HepG2 (cell line): Measurements from ENCODE around the gene TMEM167B. TPM values are rescaled to one million over a fixed set of nuclear protein-coding genes. Genes with fewer than 3 reads are reported as not detected.

Experiments used
- AKNA ChIP-seq: sonication (generic); formaldehyde crosslinking; IDR thresholded peaks from 2 replicates; pipeline ENCODE4 v1.4.0; 2020; ENCODE audit warnings: missing genetic modification reagents, borderline replicate concordance
- ELF3 ChIP-seq: IDR thresholded peaks from 2 replicates; pipeline ENCODE4 v1.6.1; 2016; ENCODE audit warnings: missing genetic modification reagents, missing compliant biosample characterization
- FOXP1 ChIP-seq, 2 experiments: fragments of 450-650 bp in 1 of 2; IDR thresholded peaks; 2 replicates each; pipeline ENCODE4 v1.6.1; 2017 to 2018; ENCODE audit warnings: antibody characterized with exemption in 1 of 2
- FUBP1 ChIP-seq: sonication (generic); formaldehyde crosslinking; IDR thresholded peaks from 2 replicates; pipeline ENCODE4 v1.5.1; 2020; ENCODE audit warnings: missing genetic modification reagents, mild to moderate bottlenecking, borderline replicate concordance
- KLF16 ChIP-seq, 2 experiments: sonication (generic) in 1 of 2; formaldehyde crosslinking in 1 of 2; IDR thresholded peaks; 2 replicates each; pipeline versions ENCODE4 v1.6.1 to v1.8.0; 2016 to 2023; ENCODE audit warnings: missing genetic modification reagents in 2 of 2, missing compliant biosample characterization in 1 of 2
- LBX2 ChIP-seq: sonication (generic); formaldehyde crosslinking; IDR thresholded peaks from 2 replicates; pipeline ENCODE4 v1.5.0; 2020; ENCODE audit warnings: missing genetic modification reagents, mild to moderate bottlenecking, borderline replicate concordance
- NBN ChIP-seq: fragments of 450-650 bp; conservative IDR thresholded peaks from 2 replicates; pipeline ENCODE4 v1.6.1; 2017
- NR2C2 ChIP-seq: sonication (generic); formaldehyde crosslinking; IDR thresholded peaks from 2 replicates; pipeline ENCODE4 v1.4.0; 2020; ENCODE audit warnings: missing genetic modification reagents, mild to moderate bottlenecking, moderate library complexity, borderline replicate concordance
- POLR2A ChIP-seq, 2 experiments: IDR thresholded peaks; 2 replicates each; pipeline ENCODE4 v1.6.1; 2011; ENCODE audit warnings: low read depth in 2 of 2, low read length in 2 of 2, mild to moderate bottlenecking in 1 of 2, moderate library complexity in 1 of 2; ENCODE audit not compliant: insufficient read depth in 1 of 2
- RARG ChIP-seq: sonication (generic); formaldehyde crosslinking; IDR thresholded peaks from 2 replicates; pipeline ENCODE4 v1.4.0; 2020; ENCODE audit warnings: low read depth, mild to moderate bottlenecking, missing genetic modification reagents
- RFXANK ChIP-seq: IDR thresholded peaks from 2 replicates; pipeline ENCODE4 v1.6.1; 2016
- UBTF ChIP-seq: sonication (generic); formaldehyde crosslinking; IDR thresholded peaks from 2 replicates; pipeline ENCODE4 v1.4.0; 2020; ENCODE audit warnings: mild to moderate bottlenecking, missing genetic modification reagents
- ZNF225 ChIP-seq: sonication (generic); formaldehyde crosslinking; IDR thresholded peaks from 2 replicates; pipeline ENCODE4 v1.4.0; 2020; ENCODE audit warnings: mild to moderate bottlenecking, missing genetic modification reagents
- ZNF343 ChIP-seq: sonication (generic); formaldehyde crosslinking; IDR thresholded peaks from 2 replicates; pipeline ENCODE4 v1.4.0; 2020; ENCODE audit warnings: mild to moderate bottlenecking, missing genetic modification reagents
- ZNF7 ChIP-seq: IDR thresholded peaks from 2 replicates; pipeline ENCODE4 v1.6.1; 2016; ENCODE audit warnings: missing biosample characterization, missing genetic modification reagents
- polyA plus RNA-seq, 8 experiments: library from polyadenylated mRNA; depleted of rRNA in 3 of 8; stranded (reverse) in 7 of 8; unstranded in 1 of 8; fragments of >200 nt; fragmentation: Illumina TruSeq in 4 of 8; extraction: Trizol in 4 of 8; gene quantifications; 2 replicates each; pipeline versions ENCODE4 v1.2.1 to v1.2.3, GENCODE V29; 2011 to 2016; ENCODE audit warnings: low read depth in 4 of 8, missing spikeins in 1 of 8, mixed read lengths in 1 of 8; ENCODE audit not compliant: insufficient read depth in 1 of 8
- total RNA-seq, 5 experiments: library from RNA; depleted of rRNA; stranded (reverse); fragments of >200 nt; fragmentation: Illumina TruSeq; extraction: Trizol; gene quantifications; 2 replicates each; pipeline ENCODE4 v1.2.3, GENCODE V29; 2016; ENCODE audit warnings: low read depth in 1 of 5
- TF ChIP-seq, protein P1 (sequence below), 2 experiments: sonication (generic) in 1 of 2; formaldehyde crosslinking in 1 of 2; IDR thresholded peaks; 2 replicates each; pipeline versions ENCODE4 v1.5.1 to v1.6.1; 2011 to 2020; ENCODE audit warnings: borderline replicate concordance in 1 of 2, low read depth in 1 of 2, low read length in 1 of 2, mild to moderate bottlenecking in 1 of 2, missing genetic modification reagents in 1 of 2, moderate library complexity in 1 of 2

The TMEM167B gene
- total and polyA plus RNA-seq, 2 of the 13 experiments (the other 11 are each of a cell fraction or from before 2014, with no cell fraction given), result 9.5 to 22.4 TPM

DNA sequence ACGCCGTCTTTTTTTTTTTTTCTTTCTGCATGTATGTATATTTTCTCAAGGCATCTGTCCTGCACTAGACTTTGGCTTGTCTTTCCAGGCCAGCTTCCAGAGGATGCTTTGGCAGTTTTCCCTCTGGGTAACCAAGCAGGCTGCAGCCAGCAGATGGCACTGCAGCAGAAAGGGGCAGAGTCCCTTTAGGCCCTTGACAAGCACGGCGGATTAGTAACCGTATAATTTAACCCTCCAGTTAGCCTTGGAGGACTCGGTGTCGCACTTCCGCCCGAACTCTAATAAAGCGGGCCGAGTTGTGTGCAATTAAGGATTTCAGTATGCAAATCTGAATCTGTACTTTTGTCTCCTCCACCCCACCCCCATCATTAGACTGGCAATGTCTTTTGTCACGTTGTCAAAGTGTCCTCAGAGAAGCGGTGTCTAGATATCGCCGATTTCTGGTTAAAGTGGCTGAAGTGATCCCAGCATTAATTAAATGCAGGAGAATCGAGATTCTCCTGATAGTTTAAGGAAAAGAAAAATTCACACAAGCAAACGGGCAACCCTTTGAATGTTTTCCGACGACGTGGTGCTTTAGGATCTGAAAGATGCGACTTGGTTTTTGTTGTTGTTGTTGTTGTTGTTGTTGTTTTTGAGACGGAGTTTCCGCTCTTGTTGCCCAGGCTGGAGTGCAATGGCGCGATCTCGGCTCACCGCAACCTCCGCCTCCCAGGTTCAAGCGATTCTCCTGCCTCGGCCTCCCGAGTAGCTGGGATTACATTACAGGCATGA is 1.1 kb upstream of the TMEM167B start (continued):
- TF ChIP-seq FUBP1 (CRISPR knock-in tag) (no peak), LBX2 (CRISPR knock-in tag) (no peak), UBTF (CRISPR knock-in tag) (0 out of 2 replicates have a peak, but pooled peaks have one; percentile 23), ELF3 (peak; percentile 53), RFXANK (CRISPR knock-in tag) (no peak), RARG (CRISPR knock-in tag) (no peak), NR2C2 (CRISPR knock-in tag) (0 out of 2 replicates have a peak, but pooled peaks have one; percentile 18), AKNA (CRISPR knock-in tag) (no peak), ZNF7 (CRISPR knock-in tag) (no peak), KLF16 (CRISPR knock-in tag; IDR thresholded peaks at IDR 0.05) (peak in 1 of 2 experiments; percentile 80; a peak in 2 of 4 replicates), ZNF225 (CRISPR knock-in tag) (no peak), POLR2A (IDR thresholded peaks at IDR 0.05; ENCODE audit: insufficient read depth in 1 of 2, low read depth in 2 of 2, low read length in 2 of 2) (no peak; a peak in 1 of 4 replicates), ZNF343 (0 out of 2 replicates have a peak, but pooled peaks have one; percentile 42), FOXP1 (IDR thresholded peaks at IDR 0.05) (peak; percentile 76; the same call in 1 of the 2 replicates), FOXP1 (CRISPR knock-in tag; IDR thresholded peaks at IDR 0.05) (no peak), NBN (no peak)
- TF ChIP-seq, protein P1, sequence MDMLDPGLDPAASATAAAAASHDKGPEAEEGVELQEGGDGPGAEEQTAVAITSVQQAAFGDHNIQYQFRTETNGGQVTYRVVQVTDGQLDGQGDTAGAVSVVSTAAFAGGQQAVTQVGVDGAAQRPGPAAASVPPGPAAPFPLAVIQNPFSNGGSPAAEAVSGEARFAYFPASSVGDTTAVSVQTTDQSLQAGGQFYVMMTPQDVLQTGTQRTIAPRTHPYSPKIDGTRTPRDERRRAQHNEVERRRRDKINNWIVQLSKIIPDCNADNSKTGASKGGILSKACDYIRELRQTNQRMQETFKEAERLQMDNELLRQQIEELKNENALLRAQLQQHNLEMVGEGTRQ (IDR thresholded peaks at IDR 0.05; ENCODE audit: low read depth, low read length), result no peak
- TF ChIP-seq, protein P1 (CRISPR knock-in tag; IDR thresholded peaks at IDR 0.05; ENCODE audit: borderline replicate concordance), result peak; percentile 27; the same call in 1 of the 2 replicates
